NCI-H2227 treated with DMSO at 0.1 percent for 48 hours (cell line): Measurements from ENCODE around the gene MIP.
"Not testable (repeated sequence)": the region's sequence is repeated elsewhere in the genome, so short reads cannot be mapped to it uniquely, and the experiment has no call there.

ENCODE experiments used
- DNase-seq: peaks from one replicate; lab custom pipeline; 2025; lab: John Stamatoyannopoulos, UW

Gene MIP

GRCh38 chr12:56410768-56411167 lies 43.7 kb downstream of the MIP start:
- DNase-seq: no peak

GRCh38 chr12:56408799-56409417 lies 45.5 kb downstream of the MIP start:
- no peak for DNase-seq

GRCh38 chr12:56404227-56404626 lies 50.2 kb downstream of the MIP start:
- DNase-seq: not testable (repeated sequence)

- not testable (repeated sequence) for DNase-seq
Measured at GRCh38 chr12:56401612-56402011, 52.8 kb downstream of the MIP start.

GRCh38 chr12:56401125-56401524 lies 53.3 kb downstream of the MIP start:
- DNase-seq: not testable (repeated sequence)
